HepG2 (cell line): ENCODE data around the gene CDX1. TPM values are rescaled to one million over a fixed set of nuclear protein-coding genes. Genes with fewer than 3 reads are reported as not detected.

ENCODE experiments used
- CBX2 ChIP-seq, 2 experiments: fragments of 200-600 bp in 1 of 2; sonication (generic); formaldehyde crosslinking in 1 of 2; IDR thresholded peaks; 2 replicates each; pipeline versions ENCODE4 v1.7.0 to v1.8.1; 2018 to 2022; ENCODE audit warnings: low read depth in 2 of 2, low read length in 1 of 2, mild to moderate bottlenecking in 1 of 2, missing genetic modification reagents in 1 of 2
- SALL1 ChIP-seq: sonication (generic); formaldehyde crosslinking; IDR thresholded peaks from 2 replicates; pipeline ENCODE4 v1.8.0; 2022; ENCODE audit warnings: mild to moderate bottlenecking, missing genetic modification reagents
- YEATS2 ChIP-seq: sonication (generic); formaldehyde crosslinking; IDR thresholded peaks from 2 replicates; pipeline ENCODE4 v1.4.0; 2020; ENCODE audit warnings: missing genetic modification reagents, borderline replicate concordance
- ZNF570 ChIP-seq: sonication (generic); formaldehyde crosslinking; IDR thresholded peaks from 2 replicates; pipeline ENCODE4 v1.4.0; 2020; ENCODE audit warnings: mild to moderate bottlenecking, missing genetic modification reagents, borderline replicate concordance
- ZNF709 ChIP-seq: sonication (generic); formaldehyde crosslinking; IDR thresholded peaks from 2 replicates; pipeline ENCODE4 v1.5.0; 2020; ENCODE audit warnings: mild to moderate bottlenecking, missing genetic modification reagents
- polyA plus RNA-seq, 8 experiments: library from polyadenylated mRNA; depleted of rRNA in 3 of 8; stranded (reverse) in 7 of 8; unstranded in 1 of 8; fragments of >200 nt; fragmentation: Illumina TruSeq in 4 of 8; extraction: Trizol in 4 of 8; gene quantifications; 2 replicates each; pipeline versions ENCODE4 v1.2.1 to v1.2.3, GENCODE V29; 2011 to 2016; ENCODE audit warnings: low read depth in 4 of 8, missing spikeins in 1 of 8, mixed read lengths in 1 of 8; ENCODE audit not compliant: insufficient read depth in 1 of 8
- total RNA-seq, 5 experiments: library from RNA; depleted of rRNA; stranded (reverse); fragments of >200 nt; fragmentation: Illumina TruSeq; extraction: Trizol; gene quantifications; 2 replicates each; pipeline ENCODE4 v1.2.3, GENCODE V29; 2016; ENCODE audit warnings: low read depth in 1 of 5
- TF ChIP-seq, protein P1 (sequence below), 2 experiments: fragments of 450-650 bp in 1 of 2; sonication (generic) in 1 of 2; formaldehyde crosslinking in 1 of 2; IDR thresholded peaks; 2 replicates each; pipeline versions ENCODE4 v1.6.1 to v1.8.0; 2016 to 2022; ENCODE audit warnings: antibody characterized with exemption in 1 of 2, mild to moderate bottlenecking in 1 of 2, missing genetic modification reagents in 1 of 2
- TF ChIP-seq, protein P2 (sequence below): sonication (generic); formaldehyde crosslinking; IDR thresholded peaks from 2 replicates; pipeline ENCODE4 v1.8.0; 2022; ENCODE audit warnings: mild to moderate bottlenecking, missing genetic modification reagents, moderate library complexity
- TF ChIP-seq, protein P3 (sequence below): sonication (generic); formaldehyde crosslinking; IDR thresholded peaks from 2 replicates; pipeline ENCODE4 v1.5.1; 2020; ENCODE audit warnings: missing genetic modification reagents, mild to moderate bottlenecking, borderline replicate concordance
- TF ChIP-seq, protein P4 (sequence below): fragments of 450-650 bp; IDR thresholded peaks from 2 replicates; pipeline ENCODE4 v1.6.1; 2017
- TF ChIP-seq, protein P5 (sequence below): sonication (generic); formaldehyde crosslinking; IDR thresholded peaks from 2 replicates; pipeline ENCODE4 v1.8.0; 2022; ENCODE audit warnings: missing genetic modification reagents, low read depth, mild to moderate bottlenecking, borderline replicate concordance

The CDX1 gene
- total and polyA plus RNA-seq, 2 of the 13 experiments (the other 11 are each of a cell fraction or from before 2014, with no cell fraction given) = not detected

DNA sequence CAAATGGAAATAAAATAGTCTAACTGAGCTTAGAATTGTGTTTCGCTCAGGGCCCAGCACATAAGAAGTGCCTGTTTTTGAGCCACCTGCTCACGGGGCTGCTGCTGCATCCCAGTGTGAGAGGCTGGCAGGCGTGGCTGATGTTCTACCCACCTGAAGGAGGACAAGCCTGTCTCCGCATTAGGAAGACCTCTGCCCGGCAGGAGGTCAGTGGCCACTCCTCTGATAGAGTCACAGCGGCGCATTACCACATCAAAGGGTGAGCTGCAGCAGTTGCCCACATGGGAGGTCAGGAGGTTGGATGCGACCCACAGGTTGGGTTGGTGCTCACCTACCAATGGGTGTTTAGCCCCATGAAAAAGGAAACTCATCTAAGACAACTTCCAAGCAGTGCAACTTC is 19.6 kb downstream of the CDX1 start (continued):
- TF ChIP-seq, protein P1, sequence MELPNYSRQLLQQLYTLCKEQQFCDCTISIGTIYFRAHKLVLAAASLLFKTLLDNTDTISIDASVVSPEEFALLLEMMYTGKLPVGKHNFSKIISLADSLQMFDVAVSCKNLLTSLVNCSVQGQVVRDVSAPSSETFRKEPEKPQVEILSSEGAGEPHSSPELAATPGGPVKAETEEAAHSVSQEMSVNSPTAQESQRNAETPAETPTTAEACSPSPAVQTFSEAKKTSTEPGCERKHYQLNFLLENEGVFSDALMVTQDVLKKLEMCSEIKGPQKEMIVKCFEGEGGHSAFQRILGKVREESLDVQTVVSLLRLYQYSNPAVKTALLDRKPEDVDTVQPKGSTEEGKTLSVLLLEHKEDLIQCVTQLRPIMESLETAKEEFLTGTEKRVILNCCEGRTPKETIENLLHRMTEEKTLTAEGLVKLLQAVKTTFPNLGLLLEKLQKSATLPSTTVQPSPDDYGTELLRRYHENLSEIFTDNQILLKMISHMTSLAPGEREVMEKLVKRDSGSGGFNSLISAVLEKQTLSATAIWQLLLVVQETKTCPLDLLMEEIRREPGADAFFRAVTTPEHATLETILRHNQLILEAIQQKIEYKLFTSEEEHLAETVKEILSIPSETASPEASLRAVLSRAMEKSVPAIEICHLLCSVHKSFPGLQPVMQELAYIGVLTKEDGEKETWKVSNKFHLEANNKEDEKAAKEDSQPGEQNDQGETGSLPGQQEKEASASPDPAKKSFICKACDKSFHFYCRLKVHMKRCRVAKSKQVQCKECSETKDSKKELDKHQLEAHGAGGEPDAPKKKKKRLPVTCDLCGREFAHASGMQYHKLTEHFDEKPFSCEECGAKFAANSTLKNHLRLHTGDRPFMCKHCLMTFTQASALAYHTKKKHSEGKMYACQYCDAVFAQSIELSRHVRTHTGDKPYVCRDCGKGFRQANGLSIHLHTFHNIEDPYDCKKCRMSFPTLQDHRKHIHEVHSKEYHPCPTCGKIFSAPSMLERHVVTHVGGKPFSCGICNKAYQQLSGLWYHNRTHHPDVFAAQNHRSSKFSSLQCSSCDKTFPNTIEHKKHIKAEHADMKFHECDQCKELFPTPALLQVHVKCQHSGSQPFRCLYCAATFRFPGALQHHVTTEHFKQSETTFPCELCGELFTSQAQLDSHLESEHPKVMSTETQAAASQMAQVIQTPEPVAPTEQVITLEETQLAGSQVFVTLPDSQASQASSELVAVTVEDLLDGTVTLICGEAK (IDR thresholded peaks at IDR 0.05) = no peak
- TF ChIP-seq, protein P1 (CRISPR knock-in tag; IDR thresholded peaks at IDR 0.05) = no peak
- TF ChIP-seq ZNF570 = no peak
- TF ChIP-seq CBX2 (IDR thresholded peaks at IDR 0.05; ENCODE audit: low read depth, low read length) = no peak
- no peak for TF ChIP-seq CBX2 (CRISPR knock-in tag; IDR thresholded peaks at IDR 0.05; ENCODE audit: low read depth)
- TF ChIP-seq, protein P2, sequence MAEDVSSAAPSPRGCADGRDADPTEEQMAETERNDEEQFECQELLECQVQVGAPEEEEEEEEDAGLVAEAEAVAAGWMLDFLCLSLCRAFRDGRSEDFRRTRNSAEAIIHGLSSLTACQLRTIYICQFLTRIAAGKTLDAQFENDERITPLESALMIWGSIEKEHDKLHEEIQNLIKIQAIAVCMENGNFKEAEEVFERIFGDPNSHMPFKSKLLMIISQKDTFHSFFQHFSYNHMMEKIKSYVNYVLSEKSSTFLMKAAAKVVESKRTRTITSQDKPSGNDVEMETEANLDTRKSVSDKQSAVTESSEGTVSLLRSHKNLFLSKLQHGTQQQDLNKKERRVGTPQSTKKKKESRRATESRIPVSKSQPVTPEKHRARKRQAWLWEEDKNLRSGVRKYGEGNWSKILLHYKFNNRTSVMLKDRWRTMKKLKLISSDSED (CRISPR knock-in tag) = no peak
- 0 out of 2 replicates have a peak, but pooled peaks have one; percentile 37 for TF ChIP-seq SALL1 (CRISPR knock-in tag)
- no peak for TF ChIP-seq ZNF709 (CRISPR knock-in tag)
- TF ChIP-seq, protein P3, sequence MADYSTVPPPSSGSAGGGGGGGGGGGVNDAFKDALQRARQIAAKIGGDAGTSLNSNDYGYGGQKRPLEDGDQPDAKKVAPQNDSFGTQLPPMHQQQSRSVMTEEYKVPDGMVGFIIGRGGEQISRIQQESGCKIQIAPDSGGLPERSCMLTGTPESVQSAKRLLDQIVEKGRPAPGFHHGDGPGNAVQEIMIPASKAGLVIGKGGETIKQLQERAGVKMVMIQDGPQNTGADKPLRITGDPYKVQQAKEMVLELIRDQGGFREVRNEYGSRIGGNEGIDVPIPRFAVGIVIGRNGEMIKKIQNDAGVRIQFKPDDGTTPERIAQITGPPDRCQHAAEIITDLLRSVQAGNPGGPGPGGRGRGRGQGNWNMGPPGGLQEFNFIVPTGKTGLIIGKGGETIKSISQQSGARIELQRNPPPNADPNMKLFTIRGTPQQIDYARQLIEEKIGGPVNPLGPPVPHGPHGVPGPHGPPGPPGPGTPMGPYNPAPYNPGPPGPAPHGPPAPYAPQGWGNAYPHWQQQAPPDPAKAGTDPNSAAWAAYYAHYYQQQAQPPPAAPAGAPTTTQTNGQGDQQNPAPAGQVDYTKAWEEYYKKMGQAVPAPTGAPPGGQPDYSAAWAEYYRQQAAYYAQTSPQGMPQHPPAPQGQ (CRISPR knock-in tag) = no peak
- TF ChIP-seq, protein P4, sequence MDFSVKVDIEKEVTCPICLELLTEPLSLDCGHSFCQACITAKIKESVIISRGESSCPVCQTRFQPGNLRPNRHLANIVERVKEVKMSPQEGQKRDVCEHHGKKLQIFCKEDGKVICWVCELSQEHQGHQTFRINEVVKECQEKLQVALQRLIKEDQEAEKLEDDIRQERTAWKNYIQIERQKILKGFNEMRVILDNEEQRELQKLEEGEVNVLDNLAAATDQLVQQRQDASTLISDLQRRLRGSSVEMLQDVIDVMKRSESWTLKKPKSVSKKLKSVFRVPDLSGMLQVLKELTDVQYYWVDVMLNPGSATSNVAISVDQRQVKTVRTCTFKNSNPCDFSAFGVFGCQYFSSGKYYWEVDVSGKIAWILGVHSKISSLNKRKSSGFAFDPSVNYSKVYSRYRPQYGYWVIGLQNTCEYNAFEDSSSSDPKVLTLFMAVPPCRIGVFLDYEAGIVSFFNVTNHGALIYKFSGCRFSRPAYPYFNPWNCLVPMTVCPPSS = no peak
- TF ChIP-seq YEATS2 (CRISPR knock-in tag) = no peak
- TF ChIP-seq, protein P5, sequence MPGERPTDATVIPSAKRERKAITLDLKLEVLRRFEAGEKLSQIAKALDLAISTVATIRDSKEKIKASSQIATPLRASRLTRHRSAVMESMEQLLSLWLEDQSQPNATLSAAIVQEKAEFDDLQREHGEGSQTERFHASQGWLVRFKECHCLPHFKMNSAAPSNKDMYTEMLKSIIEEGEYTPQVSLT (CRISPR knock-in tag) = no peak
